Measurements from ENCODE around the gene PCNX1.

The PCNX1 gene

GRCh38 chr14:71076462-71077092 is 169.3 kb downstream of the PCNX1 start:
- DNase-seq (ENCODE audit: low read depth in 2 of 2), result no peak

GRCh38 chr14:71078500-71078899 is 171.2 kb downstream of the PCNX1 start:
- no peak for DNase-seq (ENCODE audit: low read depth in 2 of 2)

GRCh38 chr14:71086567-71086966 is 179.3 kb downstream of the PCNX1 start:
- no peak for DNase-seq (ENCODE audit: low read depth in 2 of 2)

- no peak for DNase-seq (ENCODE audit: low read depth in 2 of 2)
These were observed 182.7 kb downstream of the PCNX1 start for GRCh38 chr14:71089971-71090370.

GRCh38 chr14:71094722-71095121 is 187.5 kb downstream of the PCNX1 start:
- DNase-seq (ENCODE audit: low read depth in 2 of 2), result no peak

- no peak for DNase-seq (ENCODE audit: low read depth in 2 of 2)
These were observed 189.7 kb downstream of the PCNX1 start for GRCh38 chr14:71096947-71097346.

GRCh38 chr14:71103662-71104484 is 196.6 kb downstream of the PCNX1 start:
- DNase-seq (ENCODE audit: low read depth in 2 of 2), result no peak

GRCh38 chr14:71105177-71105576 is 197.9 kb downstream of the PCNX1 start:
- DNase-seq (ENCODE audit: low read depth in 2 of 2), result no peak

- no peak for DNase-seq (ENCODE audit: low read depth in 2 of 2)
These were observed 200.7 kb downstream of the PCNX1 start for GRCh38 chr14:71107921-71108320.

- no peak for DNase-seq (ENCODE audit: low read depth in 2 of 2)
These were observed 201.3 kb downstream of the PCNX1 start for GRCh38 chr14:71108398-71109119.

- DNase-seq (ENCODE audit: low read depth in 2 of 2), result no peak
These were observed 206.1 kb downstream of the PCNX1 start for GRCh38 chr14:71113376-71113775.

- no peak for DNase-seq (ENCODE audit: low read depth in 2 of 2)
These were observed 207.3 kb downstream of the PCNX1 start for GRCh38 chr14:71114565-71114964.

- DNase-seq (ENCODE audit: low read depth in 2 of 2), result no peak
These were observed 208.0 kb downstream of the PCNX1 start for GRCh38 chr14:71115306-71115705.

GRCh38 chr14:71115821-71116567 is 208.7 kb downstream of the PCNX1 start:
- DNase-seq (ENCODE audit: low read depth in 2 of 2), result no peak

GRCh38 chr14:71116568-71117122 is 209.4 kb downstream of the PCNX1 start:
- DNase-seq (ENCODE audit: low read depth in 2 of 2), result no peak

GRCh38 chr14:71117839-71118743 is 210.8 kb downstream of the PCNX1 start:
- DNase-seq (ENCODE audit: low read depth in 2 of 2), result no peak

GRCh38 chr14:71119075-71119474 is 211.8 kb downstream of the PCNX1 start:
- no peak for DNase-seq (ENCODE audit: low read depth in 2 of 2)

- no peak for DNase-seq (ENCODE audit: low read depth in 2 of 2)
These were observed 212.6 kb downstream of the PCNX1 start for GRCh38 chr14:71119832-71120231.

GRCh38 chr14:71121001-71121400 is 213.7 kb downstream of the PCNX1 start:
- no peak for DNase-seq (ENCODE audit: low read depth in 2 of 2)

- DNase-seq (ENCODE audit: low read depth in 2 of 2), result no peak
These were observed 214.5 kb downstream of the PCNX1 start for GRCh38 chr14:71121711-71122110.

All from stimulated activated CD8-positive, alpha-beta memory T cell treated with anti-CD3 and anti-CD28 coated beads, Interleukin-7, amount 100 ng/mL, for 1 hour (primary cell).